ENCODE results near the gene BOK. TPM values are rescaled to one million over a fixed set of nuclear protein-coding genes. Genes with fewer than 3 reads are reported as not detected.

Gene BOK
- total RNA-seq, 1 experiment from 2014 or later, result 30.2 TPM

GRCh38 chr2:241531161-241531722 is 27.3 kb upstream of the BOK start:
- no peak overlapping the region for H2AFZ ChIP-seq (ENCODE audit: low read length)
- intact Hi-C loops (cut with micrococcal nuclease), result no loop called here
- no peak for TF ChIP-seq EZH2 (IDR thresholded peaks at IDR 0.05; ENCODE audit: low read length, unreplicated experiment)
- no peak for TF ChIP-seq EZH2phosphoT487 (IDR thresholded peaks at IDR 0.05; ENCODE audit: borderline replicate concordance, low read length)
- no peak for TF ChIP-seq CTCF (conservative IDR thresholded peaks at IDR 0.05; ENCODE audit: low read depth, low read length)
- H3K4me2 ChIP-seq (ENCODE audit: low read length), result no peak overlapping the region
- ATAC-seq, result no peak
- H3K36me3 ChIP-seq (ENCODE audit: low read depth, low read length), result no peaks in the 10 kb centered on the region
- BruUV-seq (replicated peaks), result no TSS peak
- DNase-seq, result no peak
- H3F3A ChIP-seq (ENCODE audit: low read length, unreplicated experiment), result no peaks in the 10 kb centered on the region
- H3K9me2 ChIP-seq (replicated peaks; ENCODE audit: low read length), result no peaks in the 10 kb centered on the region
- H3K27ac ChIP-seq (ENCODE audit: low read length), result no peak overlapping the region
- no peak overlapping the region for H3K9ac ChIP-seq (ENCODE audit: low read length)
- ChIA-PET POLR2A (ENCODE audit: unreplicated experiment) (no interaction called here), CTCF (no interaction called here)
- no peaks in the 10 kb centered on the region for H3K79me2 ChIP-seq (ENCODE audit: low read length)
- H4K20me1 ChIP-seq (ENCODE audit: low read length), result no peaks in the 10 kb centered on the region
- H3K9me3 ChIP-seq (ENCODE audit: low read length), result no peaks in the 10 kb centered on the region
- no peaks in the 10 kb centered on the region for H3K4me1 ChIP-seq (ENCODE audit: insufficient read depth, low read length)
- H3K27me3 ChIP-seq (ENCODE audit: low read length), result no peaks in the 10 kb centered on the region
- no peak overlapping the region for H3K4me3 ChIP-seq (ENCODE audit: low read length)

- H3F3A ChIP-seq (ENCODE audit: low read length, unreplicated experiment), result no peaks in the 10 kb centered on the region
- H3K9me2 ChIP-seq (replicated peaks; ENCODE audit: low read length), result no peaks in the 10 kb centered on the region
- H4K20me1 ChIP-seq (ENCODE audit: low read length), result no peaks in the 10 kb centered on the region
- no peaks in the 10 kb centered on the region for H3K36me3 ChIP-seq (ENCODE audit: low read depth, low read length)
- BruUV-seq (replicated peaks), result no TSS peak
- no peak for TF ChIP-seq EZH2phosphoT487 (IDR thresholded peaks at IDR 0.05; ENCODE audit: borderline replicate concordance, low read length)
- no peak for TF ChIP-seq EZH2 (IDR thresholded peaks at IDR 0.05; ENCODE audit: low read length, unreplicated experiment)
- TF ChIP-seq CTCF (conservative IDR thresholded peaks at IDR 0.05; ENCODE audit: low read depth, low read length), result no peak
- H3K4me2 ChIP-seq (ENCODE audit: low read length), result no peak overlapping the region
- intact Hi-C loops (cut with micrococcal nuclease), result no loop called here
- H3K9ac ChIP-seq (ENCODE audit: low read length), result no peak overlapping the region
- no peaks in the 10 kb centered on the region for H3K4me1 ChIP-seq (ENCODE audit: insufficient read depth, low read length)
- ChIA-PET CTCF (no interaction called here), POLR2A (ENCODE audit: unreplicated experiment) (no interaction called here)
- no peak overlapping the region for H3K27ac ChIP-seq (ENCODE audit: low read length)
- H3K79me2 ChIP-seq (ENCODE audit: low read length), result no peaks in the 10 kb centered on the region
- H3K4me3 ChIP-seq (ENCODE audit: low read length), result no peak overlapping the region
- no peak overlapping the region for H2AFZ ChIP-seq (ENCODE audit: low read length)
- no peak for ATAC-seq
- DNase-seq, result no peak
- H3K9me3 ChIP-seq (ENCODE audit: low read length), result no peaks in the 10 kb centered on the region
- H3K27me3 ChIP-seq (ENCODE audit: low read length), result no peaks in the 10 kb centered on the region
Observed at GRCh38 chr2:241532168-241532567, 26.4 kb upstream of the BOK start.

GRCh38 chr2:241532733-241533601 is 25.6 kb upstream of the BOK start:
- no peaks in the 10 kb centered on the region for H4K20me1 ChIP-seq (ENCODE audit: low read length)
- CTCF ChIA-PET, result no interaction called here
- no peak overlapping the region for H3K4me3 ChIP-seq (ENCODE audit: low read length)
- BruUV-seq (replicated peaks), result no TSS peak
- H3F3A ChIP-seq (ENCODE audit: low read length, unreplicated experiment), result no peaks in the 10 kb centered on the region
- no peak for TF ChIP-seq CTCF (conservative IDR thresholded peaks at IDR 0.05; ENCODE audit: low read depth, low read length)
- TF ChIP-seq EZH2 (IDR thresholded peaks at IDR 0.05; ENCODE audit: low read length, unreplicated experiment), result no peak
- no peak for TF ChIP-seq EZH2phosphoT487 (IDR thresholded peaks at IDR 0.05; ENCODE audit: borderline replicate concordance, low read length)
- H2AFZ ChIP-seq (ENCODE audit: low read length), result no peak overlapping the region
- no peak overlapping the region for H3K27ac ChIP-seq (ENCODE audit: low read length)
- H3K9me2 ChIP-seq (replicated peaks; ENCODE audit: low read length), result no peaks in the 10 kb centered on the region
- H3K4me2 ChIP-seq (ENCODE audit: low read length), result no peak overlapping the region
- H3K79me2 ChIP-seq (ENCODE audit: low read length), result no peaks in the 10 kb centered on the region
- H3K9ac ChIP-seq (ENCODE audit: low read length), result no peak overlapping the region
- POLR2A ChIA-PET (ENCODE audit: unreplicated experiment), result no interaction called here
- no peaks in the 10 kb centered on the region for H3K4me1 ChIP-seq (ENCODE audit: insufficient read depth, low read length)
- intact Hi-C loops (cut with micrococcal nuclease), result no loop called here
- no peaks in the 10 kb centered on the region for H3K9me3 ChIP-seq (ENCODE audit: low read length)
- no peak for DNase-seq
- H3K27me3 ChIP-seq (ENCODE audit: low read length), result no peaks in the 10 kb centered on the region
- no peaks in the 10 kb centered on the region for H3K36me3 ChIP-seq (ENCODE audit: low read depth, low read length)
- no peak for ATAC-seq

Measured in PC-3 (cell line).